HG02938 (cell line): Measurements from ENCODE around the gene SEMA4D.

Source experiments
- ATAC-seq: cut with Tn5 transposase; IDR thresholded peaks from one replicate; pipeline ENCODE4 v1.9.1; 2021; ENCODE audit warnings: mild to moderate bottlenecking, moderate library complexity; ENCODE audit not compliant: unreplicated experiment

The SEMA4D gene

DNA sequence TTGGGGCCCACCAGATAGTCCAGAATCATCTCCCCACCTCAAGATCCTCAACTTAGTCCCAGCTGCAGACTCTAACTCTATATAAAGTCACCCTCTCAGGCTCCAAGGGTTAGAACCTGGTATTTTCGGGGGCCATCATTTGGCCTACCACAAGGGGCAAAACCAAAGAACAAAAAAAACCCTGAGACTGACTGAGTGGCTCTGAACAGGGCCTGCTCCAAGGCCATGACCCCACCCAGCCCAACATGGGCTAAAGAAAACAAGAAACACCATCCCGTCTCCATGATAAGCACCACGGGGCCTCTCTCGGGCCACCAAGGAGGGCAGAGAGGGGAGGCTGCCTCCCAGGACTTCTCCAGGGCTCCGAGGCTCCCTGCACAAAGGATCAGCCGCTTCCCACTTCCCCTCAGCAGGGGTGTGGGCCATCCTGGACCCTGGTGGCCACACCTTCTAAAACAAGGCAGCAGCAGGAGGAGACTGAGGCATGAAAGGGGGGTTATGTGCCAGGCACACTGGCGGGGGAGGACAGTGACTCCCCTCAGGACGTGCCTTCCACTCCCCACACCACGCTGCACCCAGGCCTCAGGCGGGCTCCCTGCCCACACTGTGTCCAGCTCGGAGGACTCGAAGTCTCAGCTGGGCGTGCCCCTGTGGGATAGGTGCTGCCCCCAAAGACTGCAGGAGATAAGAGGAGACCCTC, 51.5 kb downstream of the SEMA4D start:
- ATAC-seq = no peak

DNA sequence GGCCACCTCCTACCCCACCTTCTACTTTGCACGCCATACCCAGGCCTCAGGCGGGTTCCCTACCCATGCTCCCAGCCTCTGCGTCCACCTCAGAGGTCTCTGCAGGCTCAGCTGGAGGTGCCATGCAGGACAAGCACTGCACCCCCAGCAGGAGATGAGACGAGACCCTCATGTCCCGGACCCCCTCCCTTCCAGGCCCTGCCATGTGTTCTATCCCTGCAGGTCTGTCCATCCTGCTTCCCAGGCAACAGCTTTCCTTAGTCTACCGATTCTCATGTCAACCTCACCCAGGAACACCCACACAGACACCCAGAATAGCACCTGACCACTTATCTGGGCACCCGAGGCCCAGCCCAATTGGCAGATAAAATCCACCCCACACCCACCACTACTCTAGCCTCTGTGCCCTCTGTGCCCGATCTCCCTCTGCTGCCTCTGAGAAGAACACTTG, 52.1 kb downstream of the SEMA4D start:
- ATAC-seq = no peak

DNA sequence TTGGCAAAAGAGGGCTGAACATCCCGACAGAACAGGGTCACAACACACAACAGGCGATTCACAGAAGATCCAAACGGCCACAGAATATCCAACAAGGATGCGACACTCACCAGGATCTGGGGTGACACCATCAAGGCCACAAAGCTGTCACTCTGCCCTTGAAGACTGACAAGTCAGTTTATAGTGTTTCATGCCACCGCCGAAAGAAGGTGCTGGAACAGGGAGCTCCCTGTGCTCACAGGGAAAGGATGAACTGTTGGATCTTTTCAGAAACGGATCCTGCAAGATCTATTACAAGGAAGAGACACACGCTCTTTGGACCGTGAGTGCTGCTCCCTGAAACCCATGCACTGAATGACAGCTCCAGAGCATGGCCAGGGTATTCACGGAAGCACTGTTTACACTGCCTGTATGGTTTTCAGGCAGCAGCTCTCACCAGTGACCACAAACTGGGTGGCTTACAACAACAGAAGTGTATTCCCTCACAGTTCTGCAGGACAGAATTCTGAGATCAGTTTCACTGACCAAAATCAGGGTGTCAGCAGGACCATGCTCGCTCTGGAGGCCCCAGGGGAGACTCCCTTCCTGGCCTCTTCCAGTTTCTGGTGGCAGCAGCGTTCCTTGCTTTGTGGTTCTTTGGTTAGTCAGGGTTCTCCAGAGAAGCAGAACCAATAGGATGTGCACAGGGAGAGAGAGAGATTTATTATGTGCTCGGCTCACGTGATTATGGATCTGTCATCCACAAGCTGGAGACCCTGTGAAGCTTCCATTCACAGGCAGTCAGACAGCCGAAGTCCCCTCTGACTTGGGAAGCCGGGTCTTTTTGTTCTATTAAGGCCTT, 52.8 kb downstream of the SEMA4D start:
- no peak for ATAC-seq

DNA sequence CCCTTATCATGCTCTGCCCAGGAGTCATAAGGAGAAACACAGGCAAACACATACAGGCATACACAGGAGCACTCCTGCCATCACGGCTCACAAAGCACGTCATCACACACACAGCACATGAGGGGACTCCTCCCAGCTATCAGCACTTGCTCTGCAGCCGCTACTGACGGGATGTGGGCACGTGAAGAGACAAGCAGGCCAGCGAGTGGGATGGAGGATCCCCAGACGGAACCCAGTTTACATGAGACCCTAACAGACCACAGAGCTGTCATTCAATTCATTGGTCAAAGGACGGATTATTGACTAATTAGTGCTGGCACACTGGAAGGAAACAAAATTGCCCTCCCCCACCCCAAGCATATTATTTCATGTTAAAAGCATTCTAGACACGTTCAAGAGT, 53.6 kb downstream of the SEMA4D start:
- no peak for ATAC-seq

DNA sequence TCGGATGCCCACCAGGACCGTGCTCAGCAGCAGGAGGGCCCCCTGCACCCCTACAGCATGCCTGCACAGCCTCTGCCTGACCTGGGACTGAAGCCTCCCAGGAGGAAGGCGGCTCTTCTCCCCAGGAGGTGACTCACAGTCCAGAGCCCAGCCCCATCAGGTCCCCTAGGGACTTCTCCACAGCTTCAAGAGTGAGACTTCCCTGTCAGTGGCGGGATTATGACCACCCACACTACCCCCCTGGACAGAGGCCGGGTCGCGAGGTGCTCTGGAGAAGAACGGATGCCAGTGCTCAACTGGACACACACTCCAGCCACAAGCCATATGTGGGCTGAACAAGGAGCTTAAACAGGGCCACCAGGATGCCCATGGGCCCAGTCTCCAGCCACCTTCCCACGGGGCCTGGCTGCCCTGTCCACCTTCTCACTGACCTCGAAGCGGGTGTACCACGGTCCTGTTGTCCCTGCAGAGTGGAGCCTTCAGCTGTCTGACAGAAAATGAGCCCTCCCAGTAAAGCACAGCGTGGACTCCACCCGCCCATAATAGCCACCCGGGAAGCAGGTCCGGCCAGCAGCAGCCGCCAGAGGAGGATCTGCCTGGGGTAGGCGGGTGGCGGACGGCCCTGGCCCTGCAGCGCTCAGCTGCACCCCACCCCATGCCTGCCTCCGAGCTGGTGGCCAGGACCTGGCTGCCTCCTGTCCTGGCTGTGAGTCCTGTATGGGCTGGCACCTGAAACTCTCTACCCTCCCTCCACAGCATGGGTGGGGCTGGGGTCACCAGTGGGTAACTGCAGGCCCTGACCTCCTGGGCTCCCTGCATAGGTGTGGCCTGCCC, 54.7 kb downstream of the SEMA4D start:
- ATAC-seq = no peak

- no peak for ATAC-seq
Observed at GRCh38 chr9:89442501-89442978, 55.4 kb downstream of the SEMA4D start.

- no peak for ATAC-seq
Observed at GRCh38 chr9:89441986-89442385, 55.9 kb downstream of the SEMA4D start.

DNA sequence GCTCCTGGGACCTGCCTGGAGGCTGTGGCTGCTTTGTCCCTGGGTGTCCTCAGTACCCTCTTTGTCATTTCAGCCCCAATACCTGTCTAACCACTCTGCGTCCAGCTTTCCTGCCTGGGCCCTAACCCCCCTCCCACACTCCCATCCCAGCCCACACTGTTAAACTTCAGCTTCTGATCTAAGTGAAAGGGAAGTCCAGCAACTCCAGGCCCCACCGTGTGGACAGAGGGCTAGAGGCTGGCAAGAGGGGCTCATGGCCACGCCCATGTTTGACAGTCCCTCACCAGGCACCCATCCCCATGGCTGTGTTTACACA, 56.3 kb downstream of the SEMA4D start:
- no peak for ATAC-seq

GRCh38 chr9:89440951-89441654, 56.8 kb downstream of the SEMA4D start:
- ATAC-seq = no peak

DNA sequence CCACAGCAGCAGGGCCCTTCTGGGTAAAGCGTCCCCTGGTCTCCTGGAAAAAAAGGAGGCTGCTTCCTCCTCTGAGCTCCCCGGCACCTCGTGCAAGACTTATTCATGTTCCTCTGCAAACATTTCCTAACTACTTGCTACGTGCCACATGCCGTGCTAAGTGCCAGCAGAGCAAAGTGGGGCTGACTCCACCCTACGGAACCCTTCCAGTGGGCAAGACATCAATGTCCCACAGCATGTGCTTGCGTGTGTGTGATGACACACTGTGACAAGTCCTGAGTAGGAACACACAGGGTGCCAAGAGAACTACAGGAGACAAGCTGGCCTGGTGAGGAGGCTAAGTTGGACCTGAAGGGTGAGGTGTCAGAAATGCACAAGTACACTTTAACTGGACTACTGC, 57.4 kb downstream of the SEMA4D start:
- ATAC-seq = no peak

- no peak for ATAC-seq
Observed at GRCh38 chr9:89440046-89440445, 57.9 kb downstream of the SEMA4D start.

- peak; percentile 33 for ATAC-seq
Observed at GRCh38 chr9:89439571-89439970, 58.3 kb downstream of the SEMA4D start.

DNA sequence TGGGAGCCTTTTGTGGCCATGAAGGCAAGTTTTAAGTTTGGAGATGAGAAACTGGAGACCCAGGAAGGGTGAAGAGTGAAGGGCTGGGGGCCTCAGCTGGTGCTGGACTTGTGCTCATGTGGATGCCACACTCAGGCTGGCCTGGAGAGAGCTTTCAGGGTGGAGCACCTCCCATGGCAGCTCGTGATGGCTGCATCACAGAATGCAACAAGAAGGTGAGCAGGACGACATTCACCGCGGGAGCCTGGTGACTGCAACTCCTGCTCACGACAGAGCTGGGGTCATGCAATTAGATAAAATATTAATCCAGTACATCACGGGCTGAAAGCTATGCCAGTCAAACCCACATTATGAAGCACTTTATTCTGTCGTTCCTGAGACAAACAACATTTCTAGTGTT, 59.7 kb downstream of the SEMA4D start:
- no peak for ATAC-seq

- ATAC-seq = no peak
Observed at GRCh38 chr9:89437772-89438171, 60.1 kb downstream of the SEMA4D start.

DNA sequence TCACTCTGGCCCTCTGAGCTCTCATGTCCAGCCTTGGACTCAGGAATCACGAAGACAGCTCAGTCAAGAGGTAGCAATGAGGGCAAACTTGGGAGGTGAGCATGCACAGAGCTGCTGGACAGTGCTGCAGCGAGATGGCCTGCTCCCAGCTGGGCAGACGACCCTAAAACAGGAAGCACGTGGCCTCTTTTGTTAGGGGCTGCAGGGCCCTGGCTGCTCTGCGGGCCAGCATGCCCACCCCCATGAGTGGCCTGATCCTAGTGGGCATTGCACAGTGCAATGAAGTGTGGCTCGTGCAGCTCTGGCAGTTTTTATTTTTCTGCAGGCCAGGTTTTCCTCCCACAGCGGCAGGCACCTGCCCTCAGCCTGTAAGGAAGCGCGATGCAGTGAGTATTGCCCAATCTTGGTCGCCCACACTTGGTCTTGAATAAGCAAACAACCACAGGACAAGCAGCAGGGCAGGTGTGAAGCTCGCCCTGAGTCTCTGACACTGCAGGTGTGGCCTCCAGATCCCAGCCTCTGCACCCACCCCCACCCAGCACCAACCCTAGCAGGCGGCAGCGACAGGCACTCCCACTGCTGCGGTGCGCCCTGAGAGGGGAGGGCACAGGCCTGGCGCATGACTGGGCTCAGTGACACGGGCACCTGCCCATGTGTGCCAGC, 60.8 kb downstream of the SEMA4D start:
- ATAC-seq = no peak

DNA sequence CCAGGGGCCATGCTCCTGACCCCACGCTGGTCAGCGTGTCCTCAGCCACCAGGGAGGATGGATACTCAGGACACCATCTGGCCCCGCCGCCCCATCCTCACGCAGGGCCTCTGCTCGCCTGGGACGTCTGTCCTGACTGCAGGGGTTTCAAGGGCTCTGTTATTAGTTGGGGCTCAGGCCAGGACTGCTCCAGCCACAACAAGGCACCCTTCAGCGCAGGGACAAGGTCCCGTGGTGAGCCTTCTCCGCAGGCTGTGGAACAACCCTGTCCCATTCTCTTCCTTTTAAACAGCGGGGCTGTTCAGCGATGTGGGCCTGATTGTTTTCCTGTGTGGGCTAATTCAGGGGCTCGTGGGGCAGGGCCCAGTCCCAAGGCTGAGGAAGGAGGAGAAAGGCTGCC, 61.6 kb downstream of the SEMA4D start:
- ATAC-seq = no peak

DNA sequence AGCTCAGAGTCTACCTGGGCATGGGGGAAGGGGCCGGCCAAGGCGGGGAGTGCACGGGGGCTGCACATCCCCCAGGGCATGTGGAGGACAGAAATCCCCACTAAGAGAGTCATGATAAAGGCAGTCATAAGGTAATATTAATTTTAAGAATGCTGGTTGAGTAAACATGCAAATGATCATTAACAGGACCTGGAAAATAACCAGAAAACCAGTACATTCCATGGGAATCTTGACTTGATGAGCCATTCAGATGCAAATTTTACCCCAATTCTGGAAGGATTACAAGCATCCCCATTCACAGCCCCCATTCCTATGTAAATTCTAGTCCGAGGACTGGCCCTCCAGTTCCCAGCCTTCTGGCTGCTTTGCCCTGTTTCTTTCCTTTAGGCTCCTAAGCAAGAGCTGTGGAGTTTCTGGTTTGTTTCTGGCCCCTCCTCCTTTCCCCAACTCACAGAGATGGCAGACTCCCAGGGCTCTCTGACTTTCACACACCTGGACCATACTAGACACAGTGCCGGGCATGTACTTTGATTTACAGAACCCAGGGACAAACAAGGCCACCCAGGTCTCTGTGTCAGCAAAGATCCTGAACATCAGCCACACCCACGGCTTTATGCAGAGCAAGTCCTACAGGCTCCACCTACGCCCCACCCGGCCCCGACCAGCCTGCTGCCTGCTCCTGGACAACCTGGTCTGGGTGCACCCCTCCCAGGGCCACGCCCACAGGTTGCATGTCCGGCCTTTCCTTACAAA, 62.7 kb downstream of the SEMA4D start:
- ATAC-seq = no peak

DNA sequence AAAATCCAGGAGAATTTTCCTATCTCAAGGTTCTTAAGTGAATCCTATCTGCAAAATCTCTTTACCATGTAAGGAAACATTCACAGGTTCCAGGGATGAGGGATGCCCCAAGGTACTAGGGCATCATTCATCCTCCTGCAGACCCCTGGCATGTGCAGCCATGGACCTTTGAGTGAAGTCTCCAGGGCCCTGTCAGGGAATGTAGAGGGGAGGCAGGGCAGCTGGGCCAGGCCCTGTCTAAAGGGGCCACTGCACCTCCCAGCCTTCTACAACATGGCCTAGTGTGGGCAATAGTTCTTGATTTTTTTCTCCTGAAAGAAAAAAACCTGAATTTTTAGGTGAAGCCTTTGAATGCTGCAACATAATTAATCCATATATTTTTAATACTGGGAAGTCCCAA, 63.3 kb downstream of the SEMA4D start:
- no peak for ATAC-seq

- ATAC-seq = no peak
Observed at GRCh38 chr9:89433826-89434225, 64.1 kb downstream of the SEMA4D start.
